Activated T-cell treated with anti-CD3 and anti-CD28 coated beads for 4 hours (primary cell): Measurements from ENCODE around the gene KRT33B.

Experiments used
- DNase-seq: peaks from one replicate; pipeline ENCODE4 v3.0.0-alpha.2; 2020

The KRT33B gene

DNA sequence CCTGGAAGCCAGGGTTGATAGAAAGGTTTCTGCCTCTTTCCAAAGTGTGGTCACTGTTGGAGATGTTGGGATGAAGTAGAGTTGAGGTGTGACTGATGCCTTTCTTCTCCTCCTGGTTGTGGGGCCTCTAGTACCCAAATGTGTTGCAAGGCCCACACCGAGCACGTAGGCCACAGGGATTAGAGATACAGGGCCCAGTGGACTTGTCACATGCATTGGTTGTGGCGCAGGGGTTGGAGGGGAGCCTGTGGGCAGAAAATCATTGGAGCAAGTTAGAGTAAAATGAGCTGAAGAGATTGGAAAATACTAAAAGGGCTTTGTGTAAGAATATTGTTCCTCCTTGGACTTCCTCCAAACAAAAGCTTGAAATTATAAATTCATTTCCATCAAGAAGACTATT, 23.6 kb downstream of the KRT33B start:
- no peak for DNase-seq

DNA sequence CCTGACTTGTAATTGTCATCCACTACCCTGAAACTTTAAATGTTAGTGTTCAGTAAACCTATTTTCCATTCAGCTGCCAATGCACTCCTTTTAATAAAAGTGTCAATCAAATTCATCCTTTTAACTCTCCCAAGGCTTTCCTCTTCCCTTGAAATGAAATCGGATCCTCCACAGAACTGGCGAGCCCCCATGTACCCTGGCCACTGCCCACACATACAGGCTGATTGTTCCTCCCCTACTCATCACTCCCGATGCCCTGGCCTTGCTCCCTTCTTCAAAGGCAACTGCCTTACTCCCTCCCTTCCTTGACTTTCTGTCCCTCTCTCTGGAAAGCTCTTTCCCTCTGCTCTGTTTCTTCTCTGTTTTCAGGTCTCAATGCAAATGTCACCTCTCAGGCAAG, 26.6 kb downstream of the KRT33B start:
- no peak for DNase-seq

DNA sequence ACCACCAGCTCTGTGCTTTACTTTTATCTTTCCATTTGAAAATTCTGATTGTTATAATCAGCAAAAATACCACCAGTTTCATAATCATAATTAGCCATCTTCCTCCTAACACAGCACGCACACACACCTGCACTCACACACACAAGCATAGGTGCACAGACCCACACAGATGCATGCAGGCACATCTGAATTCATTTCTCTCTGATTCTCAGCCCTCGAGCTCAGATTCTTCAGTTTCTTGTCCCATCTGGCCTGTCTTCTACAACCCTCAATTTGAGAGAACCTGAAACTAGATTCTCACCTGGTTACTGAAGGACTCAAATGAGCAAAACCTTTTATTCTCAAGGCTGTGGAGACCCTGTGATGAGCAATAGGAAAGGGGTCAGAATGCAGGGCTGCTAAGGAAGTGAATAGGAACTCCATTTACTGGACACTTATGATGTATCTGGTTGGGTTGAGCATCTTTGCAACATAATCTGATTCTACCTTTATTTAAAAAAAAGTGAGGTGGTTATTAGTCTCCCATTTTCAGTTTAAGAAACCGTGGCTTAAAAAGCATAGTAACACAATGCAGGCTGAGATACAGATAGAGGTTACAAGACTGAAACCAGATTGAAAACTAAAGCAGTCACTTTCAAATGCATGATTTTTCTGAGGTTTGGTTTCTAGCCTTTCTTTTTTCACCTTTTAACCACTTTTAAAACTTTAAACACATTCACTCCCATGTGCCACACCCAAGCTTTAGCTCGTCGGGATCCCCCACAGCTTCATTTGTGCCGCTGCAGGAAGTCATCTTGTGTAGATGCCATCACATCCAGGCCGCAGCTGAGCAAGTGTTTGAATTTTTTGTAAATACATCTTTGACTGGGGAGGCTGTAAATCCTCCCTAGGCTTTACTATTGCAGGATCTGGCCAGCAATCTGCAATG, 28.4 kb downstream of the KRT33B start:
- DNase-seq, result no peak

DNA sequence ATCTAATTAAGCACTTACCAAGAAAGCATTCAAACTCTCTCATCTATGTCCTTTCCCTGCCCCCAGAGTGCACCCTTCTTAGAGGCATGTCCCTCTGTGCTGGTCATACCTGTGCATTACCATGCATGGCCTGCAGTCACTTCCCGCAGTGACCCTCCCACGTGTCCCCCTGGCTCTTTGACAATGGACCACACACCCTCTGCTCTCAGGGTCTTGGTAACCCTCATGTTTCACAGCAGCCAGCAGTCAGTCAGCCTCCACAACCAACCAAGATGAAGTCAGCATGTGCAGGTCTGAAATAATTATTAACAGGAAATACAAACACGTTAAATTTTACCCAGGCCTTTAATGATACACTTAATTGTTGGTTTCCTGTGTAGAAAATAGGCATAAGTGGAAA, 29.1 kb downstream of the KRT33B start:
- DNase-seq, result no peak

GRCh38 chr17:41339571-41340172, 29.9 kb downstream of the KRT33B start:
- DNase-seq, result no peak

DNA sequence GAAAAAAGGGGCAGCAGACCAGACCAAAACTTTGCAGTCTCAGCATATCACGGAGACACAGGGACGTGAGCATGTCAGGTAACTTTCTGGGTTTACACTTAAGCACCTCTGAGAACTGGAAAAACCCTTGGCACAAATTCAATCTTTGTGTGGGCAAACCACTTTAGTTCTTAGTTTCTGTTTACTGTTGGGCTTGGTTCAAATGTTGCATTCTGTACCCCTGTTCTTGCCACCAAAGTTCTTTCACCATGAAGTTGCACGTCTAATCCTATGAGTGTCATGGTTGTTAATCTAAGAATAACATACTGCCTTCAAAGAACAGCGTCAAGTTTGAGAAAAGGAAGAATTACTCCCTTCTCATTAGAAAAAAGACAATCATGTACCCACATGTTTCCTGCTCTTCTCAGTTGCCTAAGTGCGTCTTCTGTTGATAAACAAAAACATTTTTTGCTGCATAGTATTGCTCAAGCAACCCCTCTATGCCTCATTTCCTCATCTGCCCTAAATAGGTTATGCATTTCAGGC, 30.6 kb downstream of the KRT33B start:
- DNase-seq, result peak; percentile 24

DNA sequence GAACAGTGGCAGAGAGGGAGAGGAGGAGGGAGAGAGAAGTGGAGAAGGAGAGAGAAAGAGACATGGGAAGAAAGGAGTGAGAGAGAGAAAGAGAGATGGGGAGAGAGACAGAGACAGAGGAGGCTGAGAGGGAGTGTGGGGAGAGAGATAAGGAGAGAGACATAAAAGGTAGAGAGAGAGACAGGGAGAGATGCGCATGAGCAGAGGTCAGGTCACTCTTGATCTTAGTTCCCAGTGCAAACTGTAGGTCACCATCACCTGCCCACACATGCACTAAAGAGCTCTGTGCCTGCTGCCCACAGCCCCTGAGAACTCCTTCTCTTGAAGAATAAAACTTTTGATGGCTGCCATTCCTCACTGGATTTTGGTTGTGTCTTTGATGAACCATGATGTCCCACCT, 33.9 kb downstream of the KRT33B start:
- no peak for DNase-seq

GRCh38 chr17:41334385-41335305, 35.0 kb downstream of the KRT33B start:
- DNase-seq, result no peak

DNA sequence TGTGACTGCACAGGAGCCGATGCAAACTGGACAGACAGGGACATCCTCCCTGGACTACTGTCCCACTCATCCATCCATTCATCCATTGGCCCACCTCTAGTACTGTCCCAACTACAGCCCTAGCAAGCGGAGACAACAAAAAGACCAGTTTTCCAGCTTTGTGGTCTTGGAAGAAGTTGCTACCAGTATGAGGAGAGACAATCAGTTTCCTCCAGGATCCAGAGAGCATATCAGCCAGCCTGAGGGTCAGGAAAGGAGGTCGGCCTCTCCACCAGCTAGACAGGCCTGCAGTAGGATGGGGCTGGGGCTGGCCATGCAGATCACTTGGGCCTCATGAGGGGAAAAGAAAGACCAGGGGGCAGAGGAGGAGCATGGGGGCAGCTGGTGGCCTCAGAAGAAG, 35.8 kb downstream of the KRT33B start:
- DNase-seq, result no peak

GRCh38 chr17:41333098-41333497, 36.5 kb downstream of the KRT33B start:
- DNase-seq, result no peak

- no peak for DNase-seq
Observed at GRCh38 chr17:41332239-41332638, 37.4 kb downstream of the KRT33B start.

DNA sequence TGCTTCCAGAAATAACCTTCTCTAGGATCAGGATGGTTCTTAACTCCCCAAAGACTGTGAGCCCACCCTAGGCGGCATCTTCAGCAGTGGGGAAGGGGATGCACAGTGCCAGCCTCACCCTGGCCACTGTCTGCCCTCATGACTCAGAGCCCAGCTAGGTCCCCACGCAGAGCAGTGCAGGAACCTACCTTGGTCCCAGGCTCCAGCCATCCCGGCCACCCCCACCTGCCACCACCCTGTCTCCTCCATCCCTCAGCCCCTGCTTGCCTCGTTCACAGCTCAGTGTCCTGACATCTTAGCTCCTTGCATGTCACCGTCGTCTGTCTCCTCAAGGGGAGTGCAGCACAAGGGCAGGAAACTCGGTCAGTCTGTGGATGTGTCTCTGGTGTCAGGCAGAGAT, 38.0 kb downstream of the KRT33B start:
- DNase-seq, result no peak

DNA sequence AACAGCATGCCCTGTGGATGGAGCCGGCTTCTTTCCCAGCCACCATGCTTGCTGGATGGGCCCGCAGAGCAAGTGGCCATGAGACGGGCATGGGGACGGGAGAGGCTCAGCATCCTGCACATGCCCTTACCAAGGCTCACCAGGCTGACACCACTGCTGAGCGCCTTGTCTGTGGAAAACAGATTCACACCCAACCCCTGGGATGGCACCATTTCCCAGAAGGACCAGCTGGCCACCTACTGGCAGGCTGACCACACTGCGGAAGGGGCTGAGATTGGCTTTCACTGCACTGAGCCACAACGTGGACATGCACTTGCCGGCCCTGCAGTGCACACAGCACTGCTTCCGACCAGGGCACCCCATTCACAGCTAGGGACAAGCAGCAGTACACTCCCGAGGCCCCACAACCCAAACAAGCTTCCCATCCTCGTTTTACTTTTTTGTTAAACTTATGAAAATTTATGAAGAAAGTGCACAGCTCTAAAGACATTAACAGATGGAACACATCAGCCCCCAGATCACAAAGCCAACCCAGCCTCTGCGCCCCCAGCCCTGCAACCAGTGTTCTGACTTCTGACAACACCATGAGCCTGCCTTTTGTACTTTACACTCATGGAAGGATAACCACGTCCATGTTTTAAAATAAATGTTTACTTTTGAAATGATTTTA, 40.2 kb downstream of the KRT33B start:
- DNase-seq, result no peak

DNA sequence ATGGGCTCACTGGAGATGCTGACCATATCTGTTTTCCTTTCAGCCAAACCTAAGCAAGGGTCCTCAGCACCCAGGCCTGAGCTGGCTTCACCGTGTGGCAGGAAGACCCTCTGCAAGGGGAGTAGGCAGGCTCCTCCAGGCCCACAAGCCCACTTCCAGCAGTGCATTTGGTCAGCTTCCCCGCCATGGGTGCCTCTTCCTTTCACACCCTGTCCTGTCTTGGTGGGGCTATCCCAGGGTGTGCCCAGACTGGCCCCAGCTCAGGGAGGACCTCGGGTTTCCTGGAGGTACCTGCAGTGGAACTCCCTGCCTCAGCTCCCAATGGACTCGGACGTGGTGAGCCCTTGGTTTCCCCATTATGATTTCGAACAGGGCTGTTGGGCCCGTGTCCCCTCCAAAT, 41.4 kb downstream of the KRT33B start:
- DNase-seq, result no peak

- DNase-seq, result no peak
Observed at GRCh38 chr17:41327411-41328120, 42.0 kb downstream of the KRT33B start.

DNA sequence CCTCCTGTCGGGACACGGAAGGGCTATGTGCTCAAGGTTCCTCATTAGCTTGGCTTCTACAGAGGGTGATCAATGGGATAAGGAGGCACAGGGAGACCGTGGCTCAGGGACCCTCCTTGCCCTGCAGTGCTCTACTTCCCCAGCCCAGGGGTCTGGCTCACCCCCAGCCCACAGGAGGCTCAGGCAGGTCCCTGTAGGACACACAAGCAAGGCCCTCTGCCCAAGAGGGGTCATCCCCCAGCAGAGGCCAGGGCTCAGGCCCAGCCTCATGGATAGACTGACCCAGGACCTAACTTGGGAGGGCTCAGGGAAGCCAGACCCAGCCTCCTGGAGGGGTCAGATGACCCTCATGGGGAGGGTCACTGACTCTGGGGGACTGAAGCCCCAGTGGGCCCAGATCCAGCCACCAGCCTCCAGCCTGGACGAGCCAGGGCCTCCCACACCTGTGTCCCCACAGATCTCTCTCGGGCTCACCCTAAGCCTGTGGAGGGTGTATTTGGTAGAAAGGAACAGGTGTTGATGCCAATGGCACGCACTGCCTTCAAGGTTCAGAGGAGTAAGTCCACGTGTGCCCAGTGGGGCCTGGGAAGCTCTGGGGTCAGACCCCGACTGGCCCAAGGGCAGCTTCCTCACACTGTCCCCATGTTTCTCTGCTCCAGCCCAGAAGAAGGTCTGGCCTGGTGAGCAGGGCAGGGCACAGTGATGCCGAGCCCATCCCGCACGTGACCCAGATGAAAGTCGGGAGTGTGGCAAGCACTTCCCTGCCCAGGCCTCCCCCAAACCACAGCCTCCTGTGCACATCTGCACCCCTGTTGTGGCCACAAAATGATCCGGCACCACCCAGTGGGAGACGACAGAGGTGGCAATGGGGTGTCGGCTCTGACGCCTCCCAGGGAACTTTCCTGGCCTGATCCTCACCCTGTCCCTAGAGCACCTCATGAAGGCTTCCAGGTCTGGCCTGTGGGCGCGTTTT, 43.2 kb downstream of the KRT33B start:
- no peak for DNase-seq

- no peak for DNase-seq
Observed at GRCh38 chr17:41325611-41326010, 44.0 kb downstream of the KRT33B start.

GRCh38 chr17:41325126-41325525, 44.5 kb downstream of the KRT33B start:
- DNase-seq, result no peak

DNA sequence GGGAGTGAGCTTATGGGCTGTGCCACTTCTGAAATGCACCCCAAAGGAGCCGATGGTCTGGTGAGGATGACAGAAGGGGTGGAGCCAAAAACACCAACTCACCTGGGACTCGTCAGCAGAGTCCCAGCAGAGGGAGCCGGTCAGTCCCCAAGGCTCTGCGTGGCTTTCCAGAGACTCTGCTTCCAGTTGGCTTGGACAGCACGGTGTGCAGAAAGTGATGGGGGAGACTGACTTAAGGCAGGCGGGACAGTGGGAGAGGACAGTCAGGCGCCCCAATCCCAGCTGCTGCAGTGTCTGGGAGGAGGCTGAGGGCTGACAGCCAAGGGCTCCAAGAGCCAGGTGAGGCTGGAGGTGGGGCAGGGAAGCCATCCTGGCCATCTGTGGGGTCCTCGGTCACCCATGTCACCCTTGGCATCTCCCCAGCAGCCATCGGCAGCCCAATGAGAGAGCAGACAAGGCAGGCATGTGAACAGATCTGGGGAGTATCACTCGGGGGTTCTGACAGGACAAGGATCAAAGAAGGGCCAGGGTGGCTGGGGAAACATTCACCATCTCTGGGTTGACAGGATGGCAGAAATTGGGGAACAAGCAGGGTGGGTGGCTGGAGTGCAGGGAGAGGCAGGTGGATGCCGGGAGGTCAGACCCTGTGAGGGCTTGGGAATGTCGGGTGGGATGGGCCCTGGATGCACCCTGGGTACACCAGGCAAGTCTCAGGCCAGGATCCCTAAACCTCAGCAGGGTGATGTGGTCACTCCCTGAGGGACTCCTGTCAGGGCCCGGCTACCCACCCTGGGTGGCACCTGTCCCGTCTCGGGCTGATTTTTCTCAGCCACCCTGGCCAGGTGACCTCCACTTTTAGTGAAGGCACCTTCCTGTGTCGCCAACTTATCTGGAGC, 45.2 kb downstream of the KRT33B start:
- no peak for DNase-seq
